NCI-H2196 (cell line): ENCODE results near the gene THOC6.

Experiments
- DNase-seq: peaks from one replicate; lab custom pipeline; 2025; ENCODE audit not compliant: unreplicated experiment; lab: John Stamatoyannopoulos, UW

Gene THOC6

GRCh38 chr16:3014971-3015370, 8.9 kb upstream of the THOC6 start:
- no peak for DNase-seq

- no peak for DNase-seq
Observed at GRCh38 chr16:3015865-3016521, 7.8 kb upstream of the THOC6 start.

- DNase-seq: no peak
Observed at GRCh38 chr16:3017344-3017743, 6.5 kb upstream of the THOC6 start.

- peak; percentile 11 for DNase-seq
Observed at GRCh38 chr16:3017794-3018506, 5.9 kb upstream of the THOC6 start, which contains the start of gene CLDN6. Gene CLDN6, minus strand, starts transcription at chr16:3018183. Its CDS starts 2,162 bp downstream, at chr16:3016021.

- DNase-seq: no peak
Observed at GRCh38 chr16:3019594-3020246, 4.1 kb upstream of the THOC6 start.

GRCh38 chr16:3020247-3020603, 3.6 kb upstream of the THOC6 start, which contains the start of gene TNFRSF12A:
Gene TNFRSF12A, plus strand, starts transcription at chr16:3020368. Its CDS starts 30 bp downstream, at chr16:3020398.
- peak; percentile 86 for DNase-seq

GRCh38 chr16:3020604-3021448, 3.0 kb upstream of the THOC6 start:
- DNase-seq: peak; percentile 62

- DNase-seq: peak; percentile 79
Observed at GRCh38 chr16:3021449-3022207, 2.2 kb upstream of the THOC6 start.

- peak; percentile 57 for DNase-seq
Observed at GRCh38 chr16:3022208-3022683, 1.6 kb upstream of the THOC6 start.

GRCh38 chr16:3022684-3023414, 986 bp upstream of the THOC6 start:
- DNase-seq: no peak

GRCh38 chr16:3023415-3023668, 493 bp upstream of the THOC6 start:
- peak; percentile 23 for DNase-seq

- DNase-seq: no peak
Observed at GRCh38 chr16:3025032-3026002, 1.5 kb downstream of the THOC6 start.

GRCh38 chr16:3026003-3026378, 2.2 kb downstream of the THOC6 start:
- no peak for DNase-seq

- DNase-seq: no peak
Observed at GRCh38 chr16:3026609-3027488, 3.0 kb downstream of the THOC6 start.

GRCh38 chr16:3027489-3027795, 3.6 kb downstream of the THOC6 start:
- no peak for DNase-seq

- peak; percentile 95 for DNase-seq
Observed at GRCh38 chr16:3027983-3028715, 4.3 kb downstream of the THOC6 start.

GRCh38 chr16:3028716-3029319, 5.0 kb downstream of the THOC6 start:
- DNase-seq: no peak
